A673 (cell line): ENCODE results near the gene FBXL19. TPM values are rescaled to one million over a fixed set of nuclear protein-coding genes. Genes with fewer than 3 reads are reported as not detected.

Experiments used
- BruUV-seq: library from RNA; stranded (reverse); fragments of 400-500 nt; replicated peaks from 2 replicates; lab custom pipeline; 2021; lab: Mats Ljungman, UMichigan
- CTCF ChIA-PET: fragments of 300-600 bp; sonication (Branson Sonifier 250); formaldehyde crosslinking; loops from one replicate; lab custom pipeline; 2022; ENCODE audit warnings: antibody characterized with exemption; lab: Charles Lee
- POLR2A ChIA-PET: fragments of 300-600 bp; sonication (Branson Sonifier 250); formaldehyde crosslinking; loops from one replicate; lab custom pipeline; 2022; ENCODE audit warnings: antibody characterized with exemption; ENCODE audit not compliant: low non-redundant PET; lab: Charles Lee
- DNase-seq: peaks from one replicate; pipeline ENCODE4 v3.0.0-alpha.2; 2015; ENCODE audit warnings: low spot score
- H3K27ac ChIP-seq: fragments of 200-600 bp; sonication (generic); 2 replicates; pipeline ENCODE4 v1.5.1; 2016; ENCODE audit warnings: mixed run types, low read depth, mild to moderate bottlenecking, mixed read lengths, antibody characterized with exemption, low read length; ENCODE audit not compliant: poor library complexity, severe bottlenecking
- H3K27me3 ChIP-seq: fragments of 200-600 bp; sonication (generic); replicated peaks from 2 replicates; pipeline ENCODE4 v1.6.1; 2017; ENCODE audit warnings: mixed run types, low read depth, mild to moderate bottlenecking, mixed read lengths, antibody characterized with exemption, low read length; ENCODE audit not compliant: insufficient read depth, poor library complexity
- H3K36me3 ChIP-seq: fragments of 200-600 bp; sonication (generic); 2 replicates; pipeline ENCODE4 v1.6.1; 2016; ENCODE audit warnings: mixed run types, mild to moderate bottlenecking, mixed read lengths, antibody characterized with exemption, low read length; ENCODE audit not compliant: insufficient read depth, poor library complexity, severe bottlenecking
- H3K4me1 ChIP-seq: fragments of 200-600 bp; sonication (generic); 2 replicates; pipeline ENCODE4 v1.6.1; 2017; ENCODE audit warnings: mixed run types, mild to moderate bottlenecking, mixed read lengths, antibody characterized with exemption, low read length; ENCODE audit not compliant: insufficient read depth, poor library complexity, severe bottlenecking
- H3K4me3 ChIP-seq: fragments of 200-600 bp; sonication (generic); 2 replicates; pipeline ENCODE4 v1.5.1; 2016; ENCODE audit warnings: low read depth, mixed run types, mild to moderate bottlenecking, mixed read lengths, low read length; ENCODE audit not compliant: poor library complexity, severe bottlenecking
- H3K9me3 ChIP-seq: fragments of 200-600 bp; sonication (generic); 2 replicates; pipeline ENCODE4 v1.6.1; 2016; ENCODE audit warnings: mixed run types, low read depth, mild to moderate bottlenecking, mixed read lengths, antibody characterized with exemption, low read length; ENCODE audit not compliant: poor library complexity, severe bottlenecking
- EZH2 ChIP-seq: fragments of 200-600 bp; sonication (generic); IDR thresholded peaks from 2 replicates; pipeline ENCODE4 v1.6.1; 2017; ENCODE audit warnings: borderline replicate concordance, low read depth, mild to moderate bottlenecking, mixed read lengths, antibody characterized with exemption, low read length; ENCODE audit not compliant: poor library complexity, severe bottlenecking
- intact Hi-C: fragments of 100-400 bp; cut with micrococcal nuclease; formaldehyde crosslinking; loops from one replicate; pipeline ENCODE4 v1.10.0; 2022; ENCODE audit not compliant: unreplicated experiment
- total RNA-seq: library from RNA; stranded (reverse); gene quantifications from 2 replicates; pipeline ENCODE4 v1.2.3, GENCODE V29; 2021
- TF ChIP-seq, protein P1 (sequence below): fragments of 300-800, 200-600 bp; sonication (generic); conservative IDR thresholded peaks from 2 replicates; pipeline ENCODE4 v1.5.1; 2017; ENCODE audit warnings: low read depth, mild to moderate bottlenecking, antibody characterized with exemption, low read length, moderate library complexity, mixed read lengths

Gene FBXL19
- total RNA-seq, 1 experiment from 2014 or later: 39.3 TPM

DNA sequence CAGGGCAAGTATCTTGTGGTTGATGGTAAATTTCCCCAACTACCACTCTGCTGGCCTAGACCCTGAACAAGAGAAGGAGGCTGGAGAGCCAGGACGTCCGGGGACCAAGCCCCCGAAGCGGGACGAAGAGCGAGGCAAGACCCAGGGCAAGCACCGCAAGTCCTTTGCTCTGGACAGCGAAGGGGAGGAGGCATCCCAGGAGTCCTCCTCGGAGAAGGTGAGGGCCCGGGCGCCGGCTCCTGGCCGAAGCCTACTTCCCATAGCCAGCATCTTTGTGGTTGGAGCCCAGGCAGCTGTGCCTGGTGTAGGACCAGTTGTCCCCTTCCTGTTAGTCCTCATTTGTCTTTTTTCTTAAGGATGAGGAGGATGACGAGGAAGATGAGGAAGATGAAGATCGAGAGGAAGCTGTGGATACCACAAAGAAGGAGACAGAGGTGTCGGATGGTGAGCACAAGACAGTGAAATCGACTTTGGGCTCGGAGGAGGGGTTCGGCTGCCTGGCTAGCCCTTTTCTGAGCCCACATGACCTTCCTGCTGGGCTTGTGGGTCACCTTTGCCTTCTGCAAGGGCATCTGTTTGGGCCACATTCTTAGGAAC lies 46.0 kb downstream of the FBXL19 start:
- TF ChIP-seq, protein P1, sequence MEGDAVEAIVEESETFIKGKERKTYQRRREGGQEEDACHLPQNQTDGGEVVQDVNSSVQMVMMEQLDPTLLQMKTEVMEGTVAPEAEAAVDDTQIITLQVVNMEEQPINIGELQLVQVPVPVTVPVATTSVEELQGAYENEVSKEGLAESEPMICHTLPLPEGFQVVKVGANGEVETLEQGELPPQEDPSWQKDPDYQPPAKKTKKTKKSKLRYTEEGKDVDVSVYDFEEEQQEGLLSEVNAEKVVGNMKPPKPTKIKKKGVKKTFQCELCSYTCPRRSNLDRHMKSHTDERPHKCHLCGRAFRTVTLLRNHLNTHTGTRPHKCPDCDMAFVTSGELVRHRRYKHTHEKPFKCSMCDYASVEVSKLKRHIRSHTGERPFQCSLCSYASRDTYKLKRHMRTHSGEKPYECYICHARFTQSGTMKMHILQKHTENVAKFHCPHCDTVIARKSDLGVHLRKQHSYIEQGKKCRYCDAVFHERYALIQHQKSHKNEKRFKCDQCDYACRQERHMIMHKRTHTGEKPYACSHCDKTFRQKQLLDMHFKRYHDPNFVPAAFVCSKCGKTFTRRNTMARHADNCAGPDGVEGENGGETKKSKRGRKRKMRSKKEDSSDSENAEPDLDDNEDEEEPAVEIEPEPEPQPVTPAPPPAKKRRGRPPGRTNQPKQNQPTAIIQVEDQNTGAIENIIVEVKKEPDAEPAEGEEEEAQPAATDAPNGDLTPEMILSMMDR: no peak
- no peak for TF ChIP-seq EZH2
- no peak overlapping the region for H3K4me3 ChIP-seq
- H3K27ac ChIP-seq: no peak overlapping the region
- CTCF ChIA-PET: no interaction called here
- no TSS peak for BruUV-seq
- H3K36me3 ChIP-seq: peaks cover 73% of the 10 kb centered on the region
- H3K9me3 ChIP-seq: no peaks in the 10 kb centered on the region
- H3K4me1 ChIP-seq: no peaks in the 10 kb centered on the region
- intact Hi-C loops: no loop called here
- no peaks in the 10 kb centered on the region for H3K27me3 ChIP-seq
- POLR2A ChIA-PET: interaction anchor here (0.6 kb wide), 1 partner anchor 167 kb away, joined by 3 read pairs; no protein-coding TSS in a partner anchor
- no peak for DNase-seq

DNA sequence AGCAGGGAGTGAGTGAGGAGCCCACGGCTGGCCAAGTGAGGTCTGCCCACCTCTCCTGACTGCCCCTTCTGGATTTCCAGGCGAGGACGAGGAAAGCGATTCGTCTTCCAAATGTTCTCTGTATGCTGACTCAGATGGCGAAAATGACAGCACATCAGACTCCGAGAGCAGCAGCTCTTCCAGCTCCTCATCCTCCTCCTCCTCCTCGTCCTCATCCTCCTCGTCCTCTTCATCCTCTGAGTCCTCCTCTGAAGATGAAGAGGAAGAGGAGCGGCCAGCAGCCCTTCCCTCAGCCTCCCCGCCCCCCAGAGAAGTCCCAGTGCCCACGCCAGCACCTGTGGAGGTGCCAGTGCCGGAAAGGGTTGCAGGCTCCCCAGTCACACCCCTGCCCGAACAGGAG lies 47.9 kb downstream of the FBXL19 start:
- no peak overlapping the region for H3K4me3 ChIP-seq
- no peak for DNase-seq
- ChIA-PET CTCF (no interaction called here), POLR2A (no interaction called here)
- H3K27me3 ChIP-seq: no peaks in the 10 kb centered on the region
- no TSS peak for BruUV-seq
- intact Hi-C loops: no loop called here
- peaks cover 63% of the 10 kb centered on the region for H3K36me3 ChIP-seq
- H3K4me1 ChIP-seq: no peaks in the 10 kb centered on the region
- TF ChIP-seq EZH2: no peak
- TF ChIP-seq, protein P1: no peak
- H3K27ac ChIP-seq: no peak overlapping the region
- no peaks in the 10 kb centered on the region for H3K9me3 ChIP-seq

DNA sequence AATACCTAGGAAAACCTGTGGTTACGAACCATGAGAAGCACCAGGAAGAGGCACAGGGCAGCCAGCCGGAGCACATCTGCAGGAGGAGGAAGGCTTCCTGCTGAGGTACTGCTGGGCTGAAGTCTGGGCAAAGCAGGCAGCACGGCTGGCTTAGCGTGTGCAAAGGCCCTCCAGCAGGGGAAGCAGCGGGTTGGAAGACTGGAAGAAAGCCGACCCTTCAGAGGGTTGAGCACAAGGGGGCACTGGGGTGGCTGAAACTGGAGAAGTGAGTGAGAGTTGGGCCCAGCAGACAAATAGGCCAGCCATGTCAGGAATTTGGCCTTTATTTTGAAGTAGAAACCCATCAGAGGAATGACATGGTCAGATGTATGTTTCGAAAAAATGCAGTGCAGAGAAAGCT lies 49.5 kb downstream of the FBXL19 start:
- CTCF ChIA-PET: no interaction called here
- peak; percentile 45 for DNase-seq

More for the DNA sequence above, 49.5 kb downstream of the FBXL19 start:
- Histone ChIP-seq H3K4me3 (no peak overlapping the region), H3K9me3 (no peaks in the 10 kb centered on the region), H3K4me1 (no peaks in the 10 kb centered on the region), H3K27ac (no peak overlapping the region), H3K27me3 (no peaks in the 10 kb centered on the region), H3K36me3 (peaks cover 54% of the 10 kb centered on the region)
- BruUV-seq: no TSS peak
- TF ChIP-seq, protein P1: no peak
- no peak for TF ChIP-seq EZH2
- POLR2A ChIA-PET: no interaction called here
- intact Hi-C loops: no loop called here
